SK-N-SH treated with all-trans-retinoic acid at 6 μM for 48 hours (cell line): Measurements from ENCODE around the gene USP24.

Experiments used
- ARNTL ChIP-seq: fragments of 450-650 bp; formaldehyde crosslinking; IDR thresholded peaks from 2 replicates; pipeline ENCODE4 v1.5.0; 2020; ENCODE audit warnings: low read depth, mild to moderate bottlenecking, moderate library complexity, borderline replicate concordance
- BACH2 ChIP-seq: fragments of 250-450 bp; sonication (Bioruptor Pico); IDR thresholded peaks from 2 replicates; pipeline ENCODE4 v1.9.0; 2021; ENCODE audit warnings: mild to moderate bottlenecking, borderline replicate concordance
- CSDC2 ChIP-seq: fragments of 250-450 bp; sonication (Bioruptor Pico); IDR thresholded peaks from 2 replicates; pipeline ENCODE4 v1.5.0; 2020; ENCODE audit warnings: mild to moderate bottlenecking, moderate library complexity
- GLIS3 ChIP-seq: fragments of 250-450 bp; sonication (Bioruptor Pico); IDR thresholded peaks from 2 replicates; pipeline ENCODE4 v1.5.0; 2020; ENCODE audit warnings: mild to moderate bottlenecking, moderate library complexity
- ZNF565 ChIP-seq: fragments of 450-650 bp; formaldehyde crosslinking; conservative IDR thresholded peaks from 2 replicates; pipeline ENCODE4 v1.5.0; 2020; ENCODE audit warnings: low read depth, mild to moderate bottlenecking, moderate library complexity

DNA sequence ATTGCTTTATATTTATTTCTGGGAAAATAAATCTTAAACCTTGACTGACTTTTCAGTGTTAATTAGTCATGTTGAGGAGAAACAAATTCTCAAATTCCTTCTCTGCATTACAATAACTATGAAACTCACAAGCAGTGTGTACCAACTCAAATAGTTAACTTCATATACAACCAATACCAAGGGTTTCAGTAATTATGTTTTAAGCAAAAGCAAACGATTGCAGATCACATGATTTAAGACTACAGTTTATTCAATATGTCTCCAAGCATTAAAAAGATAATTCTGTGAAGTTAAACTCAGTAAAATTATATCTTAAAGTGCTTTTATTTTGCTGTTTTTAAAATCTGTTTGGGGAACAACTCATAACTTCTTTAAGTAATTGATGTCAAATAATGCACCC lies 147.2 kb downstream of the USP24 start:
- no peak for TF ChIP-seq ZNF565 (CRISPR knock-in tag)
- TF ChIP-seq GLIS3 (CRISPR knock-in tag): no peak
- TF ChIP-seq ARNTL (CRISPR knock-in tag): no peak
- no peak for TF ChIP-seq BACH2
- TF ChIP-seq CSDC2: no peak
